ENCODE measurements around the gene VSTM2L. TPM values are rescaled to one million over a fixed set of nuclear protein-coding genes. Genes with fewer than 3 reads are reported as not detected.

VSTM2L gene
- total and polyA plus RNA-seq, 2 of the 4 experiments (the other 2 are of a cell fraction), result 0.18 to 0.19 TPM

DNA sequence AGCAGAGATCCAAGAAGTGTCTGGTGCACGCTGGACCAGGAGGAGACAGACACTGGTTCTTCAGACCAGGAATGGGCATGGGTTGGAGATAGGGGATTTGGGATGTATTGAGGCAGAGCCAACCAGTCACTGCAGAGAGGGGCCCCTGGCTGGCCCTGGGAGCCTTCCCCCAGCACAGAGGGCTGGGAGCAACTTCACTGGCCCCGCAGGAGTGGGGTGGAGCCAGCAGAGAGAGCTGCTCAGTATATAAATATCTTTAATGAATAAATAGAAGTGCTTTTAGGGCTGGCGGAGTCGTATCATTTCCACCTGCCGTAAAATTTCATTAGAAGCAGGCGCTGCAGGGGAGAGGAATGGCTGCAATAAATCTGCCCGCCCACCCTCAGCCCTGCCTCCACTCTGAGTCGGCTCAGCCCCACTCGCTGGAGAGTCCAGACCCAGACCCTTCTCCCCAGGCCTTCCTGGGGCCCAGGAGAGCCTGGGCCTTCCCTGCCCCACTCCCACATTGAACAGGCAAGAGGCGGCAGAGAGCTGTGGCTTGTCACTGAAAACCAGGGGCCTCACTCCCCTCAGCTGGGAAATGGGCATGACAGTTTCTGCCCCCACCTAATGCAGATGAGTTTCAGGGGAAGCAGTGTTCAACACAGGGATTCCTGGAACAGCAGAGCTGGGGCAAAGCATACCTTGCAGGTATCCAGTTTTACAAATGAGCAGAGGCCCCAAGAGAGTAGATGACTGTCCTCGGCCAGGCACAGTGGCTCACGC is 23.9 kb upstream of the VSTM2L start:
- Histone ChIP-seq H2BK20ac (ENCODE audit: low read depth, low read length) (no peak overlapping the region), H2AFZ (replicated peaks; ENCODE audit: low read length, poor library complexity) (no peak overlapping the region), H4K91ac (ENCODE audit: insufficient read depth, low read depth, low read length) (no peak overlapping the region), H2BK15ac (ENCODE audit: low read depth, low read length) (no peak overlapping the region), H2AK5ac (ENCODE audit: low read depth, low read length) (no peak overlapping the region), H3K36me3 (ENCODE audit: control insufficient read depth, insufficient read depth, low read length) (peaks cover 3% of the 10 kb centered on the region; the same call in 1 of the 2 replicates), H3K56ac (ENCODE audit: extremely low read depth, insufficient read depth, low read length) (no peak overlapping the region), H3K27ac (ENCODE audit: insufficient read depth, low read length) (no peak overlapping the region), H2AK9ac (replicated peaks; ENCODE audit: low read depth, low read length, poor library complexity) (no peak overlapping the region), H3K4me2 (ENCODE audit: low read depth, low read length) (no peak overlapping the region), H2BK5ac (ENCODE audit: low read depth, low read length, poor library complexity, severe bottlenecking) (no peak overlapping the region), H4K5ac (ENCODE audit: low read depth, low read length) (no peak overlapping the region), H3K23ac (ENCODE audit: low read depth, low read length) (no peak overlapping the region), H3K14ac (replicated peaks; ENCODE audit: low read depth, low read length) (no peak overlapping the region), H3K9ac (ENCODE audit: low read depth, low read length) (no peak overlapping the region), H3K27me3 (ENCODE audit: control insufficient read depth, insufficient read depth, low read length) (peaks cover 19% of the 10 kb centered on the region), H2BK120ac (ENCODE audit: low read depth, low read length) (no peak overlapping the region), H3K4me1 (ENCODE audit: control insufficient read depth, insufficient read depth, low read length) (no peaks in the 10 kb centered on the region), H3K18ac (ENCODE audit: low read depth, low read length) (no peak overlapping the region), H3K79me1 (ENCODE audit: low read depth in 1 of 2, low read length in 2 of 2) (no peaks in the 10 kb centered on the region), H3K4me3 (ENCODE audit: insufficient read depth, low read depth, low read length) (no peak overlapping the region), H4K20me1 (ENCODE audit: insufficient read depth, low read length) (no peaks in the 10 kb centered on the region), H3K4ac (ENCODE audit: low read depth, low read length) (no peak overlapping the region), H4K8ac (ENCODE audit: low read depth in 2 of 2, low read length in 2 of 2) (no peak overlapping the region), H3K9me3 (ENCODE audit: control insufficient read depth, insufficient read depth, low read length) (no peaks in the 10 kb centered on the region), H3K9me1 (ENCODE audit: insufficient read depth, low read length) (no peaks in the 10 kb centered on the region; the same call in 1 of the 2 replicates)
- no TSS peak for BruUV-seq (replicated peaks)
- TF ChIP-seq NFE2L2 (IDR thresholded peaks at IDR 0.05; ENCODE audit: low read depth, low read length) (no peak), POLR2A (IDR thresholded peaks at IDR 0.05; ENCODE audit: low read depth, low read length) (no peak), CEBPB (IDR thresholded peaks at IDR 0.05; ENCODE audit: low read depth, low read length) (no peak), RFX5 (IDR thresholded peaks at IDR 0.05; ENCODE audit: low read depth, low read length) (no peak), BHLHE40 (IDR thresholded peaks at IDR 0.05; ENCODE audit: low read depth, low read length) (no peak), FOS (IDR thresholded peaks at IDR 0.05; ENCODE audit: low read depth, low read length) (no peak), MXI1 (IDR thresholded peaks at IDR 0.05; ENCODE audit: borderline replicate concordance, low read depth, low read length) (no peak), SMC3 (IDR thresholded peaks at IDR 0.05; ENCODE audit: low read depth, low read length) (no peak), RCOR1 (IDR thresholded peaks at IDR 0.05; ENCODE audit: insufficient replicate concordance, low read length) (no peak), CHD1 (IDR thresholded peaks at IDR 0.05; ENCODE audit: low read depth, low read length) (no peak), MAFK (IDR thresholded peaks at IDR 0.05; ENCODE audit: low read depth, low read length) (no peak), RAD21 (IDR thresholded peaks at IDR 0.05; ENCODE audit: low read length) (no peak), MAZ (IDR thresholded peaks at IDR 0.05; ENCODE audit: borderline replicate concordance, low read depth, low read length) (no peak)
- TF ChIP-seq, protein P1, sequence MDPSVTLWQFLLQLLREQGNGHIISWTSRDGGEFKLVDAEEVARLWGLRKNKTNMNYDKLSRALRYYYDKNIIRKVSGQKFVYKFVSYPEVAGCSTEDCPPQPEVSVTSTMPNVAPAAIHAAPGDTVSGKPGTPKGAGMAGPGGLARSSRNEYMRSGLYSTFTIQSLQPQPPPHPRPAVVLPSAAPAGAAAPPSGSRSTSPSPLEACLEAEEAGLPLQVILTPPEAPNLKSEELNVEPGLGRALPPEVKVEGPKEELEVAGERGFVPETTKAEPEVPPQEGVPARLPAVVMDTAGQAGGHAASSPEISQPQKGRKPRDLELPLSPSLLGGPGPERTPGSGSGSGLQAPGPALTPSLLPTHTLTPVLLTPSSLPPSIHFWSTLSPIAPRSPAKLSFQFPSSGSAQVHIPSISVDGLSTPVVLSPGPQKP (IDR thresholded peaks at IDR 0.05; ENCODE audit: borderline replicate concordance, low read depth, low read length), result no peak
- TF ChIP-seq, protein P2, sequence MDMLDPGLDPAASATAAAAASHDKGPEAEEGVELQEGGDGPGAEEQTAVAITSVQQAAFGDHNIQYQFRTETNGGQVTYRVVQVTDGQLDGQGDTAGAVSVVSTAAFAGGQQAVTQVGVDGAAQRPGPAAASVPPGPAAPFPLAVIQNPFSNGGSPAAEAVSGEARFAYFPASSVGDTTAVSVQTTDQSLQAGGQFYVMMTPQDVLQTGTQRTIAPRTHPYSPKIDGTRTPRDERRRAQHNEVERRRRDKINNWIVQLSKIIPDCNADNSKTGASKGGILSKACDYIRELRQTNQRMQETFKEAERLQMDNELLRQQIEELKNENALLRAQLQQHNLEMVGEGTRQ (IDR thresholded peaks at IDR 0.05; ENCODE audit: low read depth, low read length), result no peak
- TF ChIP-seq, protein P3, sequence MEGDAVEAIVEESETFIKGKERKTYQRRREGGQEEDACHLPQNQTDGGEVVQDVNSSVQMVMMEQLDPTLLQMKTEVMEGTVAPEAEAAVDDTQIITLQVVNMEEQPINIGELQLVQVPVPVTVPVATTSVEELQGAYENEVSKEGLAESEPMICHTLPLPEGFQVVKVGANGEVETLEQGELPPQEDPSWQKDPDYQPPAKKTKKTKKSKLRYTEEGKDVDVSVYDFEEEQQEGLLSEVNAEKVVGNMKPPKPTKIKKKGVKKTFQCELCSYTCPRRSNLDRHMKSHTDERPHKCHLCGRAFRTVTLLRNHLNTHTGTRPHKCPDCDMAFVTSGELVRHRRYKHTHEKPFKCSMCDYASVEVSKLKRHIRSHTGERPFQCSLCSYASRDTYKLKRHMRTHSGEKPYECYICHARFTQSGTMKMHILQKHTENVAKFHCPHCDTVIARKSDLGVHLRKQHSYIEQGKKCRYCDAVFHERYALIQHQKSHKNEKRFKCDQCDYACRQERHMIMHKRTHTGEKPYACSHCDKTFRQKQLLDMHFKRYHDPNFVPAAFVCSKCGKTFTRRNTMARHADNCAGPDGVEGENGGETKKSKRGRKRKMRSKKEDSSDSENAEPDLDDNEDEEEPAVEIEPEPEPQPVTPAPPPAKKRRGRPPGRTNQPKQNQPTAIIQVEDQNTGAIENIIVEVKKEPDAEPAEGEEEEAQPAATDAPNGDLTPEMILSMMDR (conservative IDR thresholded peaks at IDR 0.05; ENCODE audit: low read depth, low read length), result no peak
- WGBS, 2 experiments (ENCODE audit: extremely low coverage in 2 of 2, insufficient read length in 1 of 2), result 60% methylated on average over 2 of the region's 12 CpGs; no CpG with 5 or more reads in 1 of the 2 experiments
- POLR2A ChIA-PET (ENCODE audit: unreplicated experiment), result no interaction called here
- dilution Hi-C loops (cut with HindIII; ENCODE audit: low sequenced_read_pairs, unreplicated experiment), result no loop called here
- intact Hi-C loops (cut with micrococcal nuclease), result no loop called here
- in situ Hi-C loops (cut with MboI; ENCODE audit: low sequenced_read_pairs), result no loop called here
- DNase-seq (no peak), ATAC-seq (ENCODE audit: low read depth) (no peak)
- CTCF ChIA-PET, result no interaction called here
